ENCODE results near the gene OR51E2.

DNA sequence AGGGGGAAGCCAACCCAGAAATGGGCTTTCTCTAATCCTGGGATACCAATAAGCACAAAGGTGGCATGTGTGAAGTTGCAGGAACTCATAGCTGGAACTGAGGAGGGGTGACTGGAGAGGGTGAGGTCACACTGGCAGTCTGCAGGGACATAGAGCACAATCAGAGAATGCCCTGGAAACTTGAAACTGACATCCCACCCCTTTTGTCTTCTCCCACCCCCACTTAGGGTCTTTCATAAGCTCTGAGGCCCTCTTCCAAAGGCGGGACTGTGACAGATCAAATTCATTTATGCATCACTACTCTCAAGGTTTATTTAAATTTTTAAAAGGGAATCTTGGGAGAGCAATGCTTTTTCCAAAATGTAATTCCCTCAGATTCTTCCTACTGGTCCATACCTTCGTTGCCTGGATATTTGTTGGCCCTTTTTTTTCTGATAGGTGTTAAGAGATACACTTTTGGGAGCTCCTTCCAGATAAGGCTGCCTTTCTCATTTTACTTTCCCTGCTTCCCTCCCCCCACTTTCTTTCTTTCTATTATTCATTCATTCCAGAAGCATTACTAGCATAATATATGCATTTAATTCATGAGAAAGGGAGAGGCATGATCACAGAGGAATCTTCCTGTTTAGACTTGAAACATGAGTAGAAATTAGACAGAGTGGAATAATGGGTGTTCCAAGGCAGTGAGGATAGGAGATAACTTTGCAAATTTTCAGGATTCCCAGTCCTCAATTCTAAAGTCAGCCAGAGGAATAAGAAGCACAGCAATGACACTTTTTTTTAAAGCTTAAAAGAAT lies 14.8 kb downstream of the OR51E2 start:
- TF ChIP-seq, protein P1, sequence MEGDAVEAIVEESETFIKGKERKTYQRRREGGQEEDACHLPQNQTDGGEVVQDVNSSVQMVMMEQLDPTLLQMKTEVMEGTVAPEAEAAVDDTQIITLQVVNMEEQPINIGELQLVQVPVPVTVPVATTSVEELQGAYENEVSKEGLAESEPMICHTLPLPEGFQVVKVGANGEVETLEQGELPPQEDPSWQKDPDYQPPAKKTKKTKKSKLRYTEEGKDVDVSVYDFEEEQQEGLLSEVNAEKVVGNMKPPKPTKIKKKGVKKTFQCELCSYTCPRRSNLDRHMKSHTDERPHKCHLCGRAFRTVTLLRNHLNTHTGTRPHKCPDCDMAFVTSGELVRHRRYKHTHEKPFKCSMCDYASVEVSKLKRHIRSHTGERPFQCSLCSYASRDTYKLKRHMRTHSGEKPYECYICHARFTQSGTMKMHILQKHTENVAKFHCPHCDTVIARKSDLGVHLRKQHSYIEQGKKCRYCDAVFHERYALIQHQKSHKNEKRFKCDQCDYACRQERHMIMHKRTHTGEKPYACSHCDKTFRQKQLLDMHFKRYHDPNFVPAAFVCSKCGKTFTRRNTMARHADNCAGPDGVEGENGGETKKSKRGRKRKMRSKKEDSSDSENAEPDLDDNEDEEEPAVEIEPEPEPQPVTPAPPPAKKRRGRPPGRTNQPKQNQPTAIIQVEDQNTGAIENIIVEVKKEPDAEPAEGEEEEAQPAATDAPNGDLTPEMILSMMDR (IDR thresholded peaks at IDR 0.05) = no peak
- TF ChIP-seq ZFX (IDR thresholded peaks at IDR 0.05; ENCODE audit: borderline replicate concordance) = no peak

All from 22Rv1 (cell line).